ENCODE measurements around the gene CRKL.

DNA sequence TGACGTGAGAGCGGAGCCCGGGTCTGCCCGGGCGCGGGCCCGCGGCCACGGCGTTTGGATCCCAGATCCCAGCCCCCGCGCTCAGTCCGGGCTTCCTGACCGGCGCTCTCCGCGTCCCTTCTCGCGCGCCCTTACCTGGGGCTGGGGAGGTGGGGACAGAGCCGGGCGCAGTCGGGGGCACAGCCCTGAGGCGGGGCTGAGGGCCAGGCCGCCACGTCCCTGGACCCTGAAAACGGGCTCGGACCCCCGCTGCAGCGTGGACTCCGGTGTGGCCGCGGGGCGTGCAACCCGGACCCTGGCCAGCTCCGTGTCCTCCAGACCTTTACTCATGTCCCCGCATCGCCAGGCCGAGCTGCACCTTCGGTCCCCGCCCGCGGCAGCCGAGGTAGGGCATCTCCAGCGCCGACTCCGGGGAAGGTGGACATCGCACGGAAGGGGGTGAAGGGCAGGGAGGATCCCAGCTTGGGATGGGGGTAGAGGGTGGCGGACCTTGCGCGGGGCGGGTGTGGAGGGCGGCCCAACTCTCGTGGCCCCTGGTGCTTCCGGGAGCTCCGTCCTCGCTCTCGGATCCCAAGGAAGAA, 40.0 kb downstream of the CRKL start:
- TF ChIP-seq, protein P1, sequence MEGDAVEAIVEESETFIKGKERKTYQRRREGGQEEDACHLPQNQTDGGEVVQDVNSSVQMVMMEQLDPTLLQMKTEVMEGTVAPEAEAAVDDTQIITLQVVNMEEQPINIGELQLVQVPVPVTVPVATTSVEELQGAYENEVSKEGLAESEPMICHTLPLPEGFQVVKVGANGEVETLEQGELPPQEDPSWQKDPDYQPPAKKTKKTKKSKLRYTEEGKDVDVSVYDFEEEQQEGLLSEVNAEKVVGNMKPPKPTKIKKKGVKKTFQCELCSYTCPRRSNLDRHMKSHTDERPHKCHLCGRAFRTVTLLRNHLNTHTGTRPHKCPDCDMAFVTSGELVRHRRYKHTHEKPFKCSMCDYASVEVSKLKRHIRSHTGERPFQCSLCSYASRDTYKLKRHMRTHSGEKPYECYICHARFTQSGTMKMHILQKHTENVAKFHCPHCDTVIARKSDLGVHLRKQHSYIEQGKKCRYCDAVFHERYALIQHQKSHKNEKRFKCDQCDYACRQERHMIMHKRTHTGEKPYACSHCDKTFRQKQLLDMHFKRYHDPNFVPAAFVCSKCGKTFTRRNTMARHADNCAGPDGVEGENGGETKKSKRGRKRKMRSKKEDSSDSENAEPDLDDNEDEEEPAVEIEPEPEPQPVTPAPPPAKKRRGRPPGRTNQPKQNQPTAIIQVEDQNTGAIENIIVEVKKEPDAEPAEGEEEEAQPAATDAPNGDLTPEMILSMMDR (IDR thresholded peaks at IDR 0.05; ENCODE audit: low read depth, low read length): no peak
- TF ChIP-seq EZH2phosphoT487 (IDR thresholded peaks at IDR 0.05; ENCODE audit: low read depth): no peak
